Astrocyte (in vitro differentiated cells and primary cell): ENCODE measurements around the gene DNAJC5. TPM values are rescaled to one million over a fixed set of nuclear protein-coding genes. Genes with fewer than 3 reads are reported as not detected.

Experiments used
- DNase-seq: peaks from one replicate; pipeline ENCODE4 v3.0.0-alpha.2; 2010; ENCODE audit warnings: low read depth
- FAIRE-seq: peaks from 2 replicates; lab custom pipeline; 2011; peaks lifted over from hg19 to GRCh38; lab: Jason Lieb, UNC
- H2AFZ ChIP-seq: 2 replicates; pipeline ENCODE4 v1.6.0; 2012; ENCODE audit warnings: low read depth, low read length, inconsistent platforms
- H3K27ac ChIP-seq: 2 replicates; pipeline ENCODE4 v1.5.1; 2011; ENCODE audit warnings: low read depth, low read length, inconsistent platforms
- H3K27me3 ChIP-seq: 2 replicates; pipeline ENCODE4 v1.6.0; 2011; ENCODE audit warnings: low read length, inconsistent platforms; ENCODE audit not compliant: insufficient read depth
- H3K36me3 ChIP-seq: 2 replicates; pipeline ENCODE4 v1.5.1; 2011; ENCODE audit warnings: low read length, inconsistent platforms; ENCODE audit not compliant: insufficient read depth
- H3K4me1 ChIP-seq: 2 replicates; pipeline ENCODE4 v1.5.1; 2011; ENCODE audit warnings: low read length, inconsistent platforms; ENCODE audit not compliant: insufficient read depth
- H3K4me2 ChIP-seq: 2 replicates; pipeline ENCODE4 v1.6.0; 2012; ENCODE audit warnings: low read length, inconsistent platforms
- H3K4me3 ChIP-seq: 2 replicates; pipeline ENCODE4 v1.5.1; 2011; ENCODE audit warnings: low read depth, mild to moderate bottlenecking, low read length, inconsistent platforms; ENCODE audit not compliant: insufficient read depth
- H3K79me2 ChIP-seq: 2 replicates; pipeline ENCODE4 v1.6.0; 2012; ENCODE audit warnings: mild to moderate bottlenecking, low read length, inconsistent platforms; ENCODE audit not compliant: insufficient read depth
- H3K9ac ChIP-seq: 2 replicates; pipeline ENCODE4 v1.6.0; 2012; ENCODE audit warnings: mild to moderate bottlenecking, low read length, inconsistent platforms
- H3K9me3 ChIP-seq: 2 replicates; pipeline ENCODE4 v1.5.1; 2012; ENCODE audit warnings: low read depth, mild to moderate bottlenecking, low read length, inconsistent platforms; ENCODE audit not compliant: insufficient read depth
- H4K20me1 ChIP-seq: 2 replicates; pipeline ENCODE4 v1.6.0; 2012; ENCODE audit warnings: low read length, inconsistent platforms; ENCODE audit not compliant: insufficient read depth
- H3K27ac Mint-ChIP-seq: one replicate; pipeline ENCODE4 v1.8.0; 2021; ENCODE audit warnings: mild to moderate bottlenecking, mixed read lengths; ENCODE audit not compliant: unreplicated experiment
- H3K27me3 Mint-ChIP-seq: one replicate; pipeline ENCODE4 v1.8.0; 2021; ENCODE audit warnings: low read depth, mixed read lengths; ENCODE audit not compliant: unreplicated experiment
- H3K36me3 Mint-ChIP-seq: one replicate; pipeline ENCODE4 v1.8.0; 2021; ENCODE audit warnings: low read depth, mixed read lengths; ENCODE audit not compliant: unreplicated experiment
- H3K4me1 Mint-ChIP-seq: one replicate; pipeline ENCODE4 v1.8.0; 2021; ENCODE audit warnings: low read depth, mixed read lengths; ENCODE audit not compliant: unreplicated experiment
- H3K4me3 Mint-ChIP-seq: one replicate; pipeline ENCODE4 v1.8.0; 2021; ENCODE audit warnings: mild to moderate bottlenecking, moderate library complexity, mixed read lengths; ENCODE audit not compliant: unreplicated experiment
- H3K9me3 Mint-ChIP-seq: one replicate; pipeline ENCODE4 v1.8.0; 2021; ENCODE audit warnings: mild to moderate bottlenecking, mixed read lengths; ENCODE audit not compliant: unreplicated experiment
- CTCF ChIP-seq: IDR thresholded peaks from 2 replicates; pipeline ENCODE4 v1.5.1; 2011; ENCODE audit warnings: low read depth, mild to moderate bottlenecking, inconsistent platforms, low read length, moderate library complexity; ENCODE audit not compliant: insufficient read depth
- EZH2 ChIP-seq: IDR thresholded peaks from 2 replicates; pipeline ENCODE4 v1.6.1; 2012; ENCODE audit warnings: mild to moderate bottlenecking, low read length, inconsistent platforms; ENCODE audit not compliant: insufficient read depth
- total RNA-seq: library from RNA; stranded (reverse); gene quantifications from 2 replicates; pipeline ENCODE4 v1.2.1, GENCODE V29; 2021

DNAJC5 gene
- total RNA-seq, 1 donor from 2014 or later, result 64.6 TPM

DNA sequence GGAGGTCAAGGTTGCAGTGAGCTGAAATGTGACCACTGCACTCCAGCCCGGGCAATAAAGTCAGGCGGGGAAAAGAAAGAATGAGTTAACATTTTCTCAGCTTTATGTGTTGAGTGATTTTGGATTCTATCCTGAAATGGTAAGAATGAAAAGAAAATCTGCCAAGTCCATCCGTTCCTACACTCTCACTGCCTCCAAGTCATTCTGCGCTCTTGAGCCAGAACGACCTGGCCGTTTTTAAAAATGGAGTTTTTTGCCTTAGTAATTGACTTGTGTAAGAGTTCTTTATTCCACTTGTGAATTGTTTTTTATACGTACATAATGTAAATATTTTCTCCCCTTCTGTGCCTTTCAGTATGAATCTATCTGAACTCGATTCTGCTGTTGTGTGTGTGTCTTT, 28.7 kb downstream of the DNAJC5 start:
- peaks cover 77% of the 10 kb centered on the region for H4K20me1 ChIP-seq
- FAIRE-seq (no peak), DNase-seq (no peak)
- Mint-ChIP-seq H3K9me3 (peaks cover 3% of the 10 kb centered on the region), H3K4me1 (peaks cover 5% of the 10 kb centered on the region), H3K27me3 (no peaks in the 10 kb centered on the region), H3K4me3 (no peak overlapping the region), H3K27ac (no peak overlapping the region), H3K36me3 (peaks cover 11% of the 10 kb centered on the region)
- no peaks in the 10 kb centered on the region for H3K4me1 ChIP-seq
- no peaks in the 10 kb centered on the region for H3K27me3 ChIP-seq
- no peak overlapping the region for H3K4me2 ChIP-seq
- no peak overlapping the region for H3K27ac ChIP-seq
- H3K4me3 ChIP-seq, result no peak overlapping the region
- H3K9me3 ChIP-seq, result no peaks in the 10 kb centered on the region
- H2AFZ ChIP-seq, result no peak overlapping the region
- H3K9ac ChIP-seq, result no peak overlapping the region
- H3K36me3 ChIP-seq, result peaks cover 11% of the 10 kb centered on the region
- TF ChIP-seq EZH2, result no peak
- TF ChIP-seq CTCF, result no peak
- peaks cover 81% of the 10 kb centered on the region for H3K79me2 ChIP-seq

- Mint-ChIP-seq H3K27me3 (no peaks in the 10 kb centered on the region), H3K27ac (no peak overlapping the region), H3K4me3 (no peak overlapping the region), H3K9me3 (peaks cover 3% of the 10 kb centered on the region), H3K36me3 (peaks cover 9% of the 10 kb centered on the region), H3K4me1 (peaks cover 5% of the 10 kb centered on the region)
- Histone ChIP-seq H3K9me3 (no peaks in the 10 kb centered on the region), H4K20me1 (peaks cover 76% of the 10 kb centered on the region), H3K36me3 (peaks cover 13% of the 10 kb centered on the region), H3K79me2 (peaks cover 78% of the 10 kb centered on the region), H3K27ac (no peak overlapping the region), H3K27me3 (no peaks in the 10 kb centered on the region), H3K9ac (no peak overlapping the region), H3K4me3 (no peak overlapping the region), H3K4me2 (no peak overlapping the region), H3K4me1 (no peaks in the 10 kb centered on the region), H2AFZ (no peak overlapping the region)
- DNase-seq (no peak), FAIRE-seq (no peak)
- TF ChIP-seq CTCF (no peak), EZH2 (no peak)
These were observed 29.3 kb downstream of the DNAJC5 start for GRCh38 chr20:63924241-63924640.

DNA sequence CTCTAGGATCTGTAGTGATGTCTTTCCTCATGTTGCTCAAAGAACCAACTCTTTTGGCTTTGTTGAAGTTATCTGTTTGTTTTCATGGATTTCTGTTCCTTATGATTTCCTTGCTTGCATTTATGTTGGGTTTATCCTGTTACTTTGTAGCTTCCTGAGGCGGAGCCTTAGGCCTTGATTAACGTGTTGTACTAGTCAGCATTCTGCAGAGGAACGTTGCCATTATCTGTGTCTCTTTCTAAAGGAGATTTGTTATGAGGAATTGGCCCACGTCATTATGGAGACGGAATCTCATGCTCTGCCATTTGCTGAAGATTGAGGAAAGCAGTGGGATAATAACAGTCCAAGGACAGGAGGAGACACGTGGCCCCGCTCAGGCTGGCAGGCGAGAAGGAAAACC, 31.4 kb downstream of the DNAJC5 start:
- Mint-ChIP-seq H3K27me3 (no peaks in the 10 kb centered on the region), H3K4me1 (peaks cover 5% of the 10 kb centered on the region), H3K27ac (no peak overlapping the region), H3K36me3 (peaks cover 9% of the 10 kb centered on the region), H3K4me3 (no peak overlapping the region), H3K9me3 (peaks cover 3% of the 10 kb centered on the region)
- Histone ChIP-seq H3K27ac (no peak overlapping the region), H3K9ac (no peak overlapping the region), H3K9me3 (no peaks in the 10 kb centered on the region), H2AFZ (no peak overlapping the region), H3K4me2 (no peak overlapping the region), H3K79me2 (peaks cover 74% of the 10 kb centered on the region), H3K36me3 (peaks cover 13% of the 10 kb centered on the region), H4K20me1 (peaks cover 78% of the 10 kb centered on the region), H3K27me3 (no peaks in the 10 kb centered on the region), H3K4me1 (no peaks in the 10 kb centered on the region), H3K4me3 (no peak overlapping the region)
- no peak for FAIRE-seq
- TF ChIP-seq EZH2, result no peak
- TF ChIP-seq CTCF, result no peak
- no peak for DNase-seq
